HepG2 (cell line): ENCODE measurements around the gene TECPR1. TPM values are rescaled to one million over a fixed set of nuclear protein-coding genes. Genes with fewer than 3 reads are reported as not detected.

Experiments
- ATAC-seq: fragments of 200-7000 bp; cut with Tn5 transposase; 3 replicates; pipeline ENCODE4 v1.9.1; 2020; ENCODE audit warnings: mild to moderate bottlenecking, moderate library complexity
- BruUV-seq: library from RNA; stranded (reverse); fragments of 400-500 nt; replicated peaks from 2 replicates; lab custom pipeline; 2021; lab: Mats Ljungman, UMichigan
- CTCF ChIA-PET: fragments of 300-600 bp; formaldehyde crosslinking; extraction: SDS; loops from one replicate; lab custom pipeline; 2021; ENCODE audit warnings: low total read pairs, inconsistent platforms, low intra/inter-chr PET ratio; lab: Yijun Ruan, JAX
- POLR2A ChIA-PET: fragments of 350-600 bp; sonication (Branson Sonifier 250); formaldehyde crosslinking; loops from one replicate; lab custom pipeline; 2020; ENCODE audit warnings: antibody characterized with exemption, inconsistent platforms; lab: Yijun Ruan, JAX
- DNase-seq: peaks from one replicate; pipeline ENCODE4 v3.0.0-alpha.2; 2015; ENCODE audit warnings: low spot score
- FAIRE-seq: peaks from 3 replicates; lab custom pipeline; 2011; peaks lifted over from hg19 to GRCh38; lab: Jason Lieb, UNC
- H2AFZ ChIP-seq: one replicate; pipeline ENCODE4 v1.6.1; 2011; ENCODE audit warnings: low read length, inconsistent platforms
- H3K27ac ChIP-seq: fragments of 300-600 bp; 3 replicates; pipeline ENCODE4 v1.8.0; 2011; ENCODE audit warnings: mixed run types, mild to moderate bottlenecking, mixed read lengths, low read length, inconsistent platforms; ENCODE audit not compliant: insufficient read depth; ENCODE audit errors: extremely low read length
- H3K27me3 ChIP-seq, 2 experiments: fragments of 200-600 bp in 1 of 2; 2 replicates in 1 of 2; 3 replicates in 1 of 2; pipeline versions ENCODE4 v1.6.0 to v1.8.0; 2011; ENCODE audit warnings: low read length in 2 of 2, mild to moderate bottlenecking in 2 of 2, moderate library complexity in 2 of 2, inconsistent platforms in 1 of 2; ENCODE audit not compliant: insufficient read depth in 2 of 2, control insufficient read depth in 1 of 2
- H3K36me3 ChIP-seq, 2 experiments: fragments of 200-600 bp in 1 of 2; replicated peaks in 1 of 2; 2 replicates in 1 of 2; 3 replicates in 1 of 2; pipeline versions ENCODE4 v1.5.1 to v1.8.0; 2011; ENCODE audit warnings: low read length in 2 of 2, inconsistent platforms in 1 of 2; ENCODE audit not compliant: insufficient read depth in 2 of 2, control insufficient read depth in 1 of 2
- H3K4me1 ChIP-seq: 2 replicates; pipeline ENCODE4 v1.5.1; 2012; ENCODE audit warnings: low read length, inconsistent platforms; ENCODE audit not compliant: insufficient read depth
- H3K4me2 ChIP-seq: 2 replicates; pipeline ENCODE4 v1.6.0; 2011; ENCODE audit warnings: low read depth, low read length, inconsistent platforms
- H3K4me3 ChIP-seq, 3 experiments: fragments of 200-600 bp in 1 of 3; sonication (generic), shearing (Covaris generic) in 1 of 3; replicated peaks in 1 of 3; 2 replicates each; pipeline ENCODE4 v1.5.1; 2011 to 2016; ENCODE audit warnings: low read length in 3 of 3, inconsistent platforms in 2 of 3, low read depth in 2 of 3, mild to moderate bottlenecking in 2 of 3, control low read depth in 1 of 3, mixed read lengths in 1 of 3; ENCODE audit not compliant: insufficient read depth in 1 of 3
- H3K79me2 ChIP-seq: one replicate; pipeline ENCODE4 v1.6.1; 2011; ENCODE audit warnings: low read length, inconsistent platforms; ENCODE audit not compliant: insufficient read depth
- H3K9ac ChIP-seq: 2 replicates; pipeline ENCODE4 v1.6.0; 2011; ENCODE audit warnings: mild to moderate bottlenecking, low read depth, low read length, inconsistent platforms; ENCODE audit not compliant: insufficient read depth
- H3K9me3 ChIP-seq: 2 replicates; pipeline ENCODE4 v1.5.1; 2012; ENCODE audit warnings: mild to moderate bottlenecking, low read length
- H4K20me1 ChIP-seq: 2 replicates; pipeline ENCODE4 v1.6.0; 2011; ENCODE audit warnings: inconsistent platforms, mild to moderate bottlenecking, low read length, moderate library complexity; ENCODE audit not compliant: insufficient read depth
- BRCA1 ChIP-seq: sonication (generic); formaldehyde crosslinking; IDR thresholded peaks from 2 replicates; pipeline ENCODE4 v1.4.0; 2020; ENCODE audit warnings: missing genetic modification reagents
- RARA ChIP-seq: IDR thresholded peaks from 2 replicates; pipeline ENCODE4 v1.6.1; 2016; ENCODE audit warnings: missing genetic modification reagents, missing compliant biosample characterization
- ZNF564 ChIP-seq: sonication (generic); formaldehyde crosslinking; IDR thresholded peaks from 2 replicates; pipeline ENCODE4 v1.8.1; 2023; ENCODE audit warnings: mild to moderate bottlenecking, missing genetic modification reagents
- WGBS: methylation state at CpG from one replicate; pipeline ENCODE4 v1.1.6; 2017; ENCODE audit warnings: low lambda C conversion rate; 5-methylcytosine and 5-hydroxymethylcytosine counted together
- in situ Hi-C: cut with HindIII; loops from 2 replicates; pipeline ENCODE4 v1.10.0; 2017; ENCODE audit warnings: low pct_unique_long_range_greater_than_20kb; ENCODE audit not compliant: extremely low pct_ligation_motif_present
- intact Hi-C: fragments of 100-400 bp; cut with micrococcal nuclease; formaldehyde crosslinking; loops from one replicate; pipeline ENCODE4 v1.10.0; 2022; ENCODE audit not compliant: unreplicated experiment
- polyA plus RNA-seq, 8 experiments: library from polyadenylated mRNA; depleted of rRNA in 3 of 8; stranded (reverse) in 7 of 8; unstranded in 1 of 8; fragments of >200 nt; fragmentation: Illumina TruSeq in 4 of 8; extraction: Trizol in 4 of 8; gene quantifications; 2 replicates each; pipeline versions ENCODE4 v1.2.1 to v1.2.3, GENCODE V29; 2011 to 2016; ENCODE audit warnings: low read depth in 4 of 8, missing spikeins in 1 of 8, mixed read lengths in 1 of 8; ENCODE audit not compliant: insufficient read depth in 1 of 8
- total RNA-seq, 5 experiments: library from RNA; depleted of rRNA; stranded (reverse); fragments of >200 nt; fragmentation: Illumina TruSeq; extraction: Trizol; gene quantifications; 2 replicates each; pipeline ENCODE4 v1.2.3, GENCODE V29; 2016; ENCODE audit warnings: low read depth in 1 of 5
- TF ChIP-seq, protein P1 (sequence below): IDR thresholded peaks from 2 replicates; pipeline ENCODE4 v1.6.1; 2016; ENCODE audit warnings: low read depth, borderline replicate concordance
- TF ChIP-seq, protein P2 (sequence below): sonication (generic); formaldehyde crosslinking; IDR thresholded peaks from 2 replicates; pipeline ENCODE4 v1.4.0; 2020; ENCODE audit warnings: mild to moderate bottlenecking, missing genetic modification reagents

The TECPR1 gene
- total and polyA plus RNA-seq, 2 of the 13 experiments (the other 11 are each of a cell fraction or from before 2014, with no cell fraction given), result 2.3 to 6.3 TPM

DNA sequence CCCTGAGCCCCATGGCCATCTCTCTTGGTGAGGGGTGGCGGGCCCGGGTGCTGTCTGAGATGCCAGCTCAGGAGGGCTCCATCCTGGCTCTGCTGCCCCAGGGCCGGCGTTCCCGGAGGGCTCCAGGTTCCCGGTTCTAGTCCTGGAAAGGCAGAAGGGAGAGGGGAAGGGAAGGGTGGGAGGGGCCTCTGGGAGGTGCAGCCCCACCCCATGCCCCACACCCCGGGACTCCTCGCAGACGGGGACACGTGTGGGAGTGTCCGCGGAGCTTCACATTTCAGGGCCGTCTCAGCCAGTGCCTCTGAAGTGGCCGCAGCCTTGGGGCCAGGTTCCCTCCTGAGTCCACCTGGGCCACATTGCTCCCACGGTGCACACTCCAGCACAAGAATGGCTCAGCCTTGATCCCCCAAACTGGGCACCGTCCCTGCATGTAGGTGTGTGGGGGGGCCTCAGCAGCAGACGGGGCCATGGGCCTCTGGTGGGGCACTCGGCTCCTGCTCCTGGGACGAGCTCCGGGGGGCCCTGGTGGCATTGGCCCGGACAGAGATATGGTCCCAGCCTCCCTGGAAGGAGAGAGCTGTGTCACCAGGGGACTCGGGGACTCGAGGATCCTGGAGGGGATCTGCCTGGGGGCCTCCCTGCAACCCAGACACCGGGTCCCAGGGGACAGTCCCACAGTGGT is 35.0 kb downstream of the TECPR1 start:
- H3K27me3 ChIP-seq, result no peaks in the 10 kb centered on the region
- no peak for TF ChIP-seq ZNF564 (CRISPR knock-in tag)
- no peak for TF ChIP-seq RARA (CRISPR knock-in tag)
- TF ChIP-seq BRCA1 (CRISPR knock-in tag), result no peak
- TF ChIP-seq, protein P1, sequence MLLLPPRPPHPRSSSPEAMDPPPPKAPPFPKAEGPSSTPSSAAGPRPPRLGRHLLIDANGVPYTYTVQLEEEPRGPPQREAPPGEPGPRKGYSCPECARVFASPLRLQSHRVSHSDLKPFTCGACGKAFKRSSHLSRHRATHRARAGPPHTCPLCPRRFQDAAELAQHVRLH (CRISPR knock-in tag), result no peak
- TF ChIP-seq, protein P2, sequence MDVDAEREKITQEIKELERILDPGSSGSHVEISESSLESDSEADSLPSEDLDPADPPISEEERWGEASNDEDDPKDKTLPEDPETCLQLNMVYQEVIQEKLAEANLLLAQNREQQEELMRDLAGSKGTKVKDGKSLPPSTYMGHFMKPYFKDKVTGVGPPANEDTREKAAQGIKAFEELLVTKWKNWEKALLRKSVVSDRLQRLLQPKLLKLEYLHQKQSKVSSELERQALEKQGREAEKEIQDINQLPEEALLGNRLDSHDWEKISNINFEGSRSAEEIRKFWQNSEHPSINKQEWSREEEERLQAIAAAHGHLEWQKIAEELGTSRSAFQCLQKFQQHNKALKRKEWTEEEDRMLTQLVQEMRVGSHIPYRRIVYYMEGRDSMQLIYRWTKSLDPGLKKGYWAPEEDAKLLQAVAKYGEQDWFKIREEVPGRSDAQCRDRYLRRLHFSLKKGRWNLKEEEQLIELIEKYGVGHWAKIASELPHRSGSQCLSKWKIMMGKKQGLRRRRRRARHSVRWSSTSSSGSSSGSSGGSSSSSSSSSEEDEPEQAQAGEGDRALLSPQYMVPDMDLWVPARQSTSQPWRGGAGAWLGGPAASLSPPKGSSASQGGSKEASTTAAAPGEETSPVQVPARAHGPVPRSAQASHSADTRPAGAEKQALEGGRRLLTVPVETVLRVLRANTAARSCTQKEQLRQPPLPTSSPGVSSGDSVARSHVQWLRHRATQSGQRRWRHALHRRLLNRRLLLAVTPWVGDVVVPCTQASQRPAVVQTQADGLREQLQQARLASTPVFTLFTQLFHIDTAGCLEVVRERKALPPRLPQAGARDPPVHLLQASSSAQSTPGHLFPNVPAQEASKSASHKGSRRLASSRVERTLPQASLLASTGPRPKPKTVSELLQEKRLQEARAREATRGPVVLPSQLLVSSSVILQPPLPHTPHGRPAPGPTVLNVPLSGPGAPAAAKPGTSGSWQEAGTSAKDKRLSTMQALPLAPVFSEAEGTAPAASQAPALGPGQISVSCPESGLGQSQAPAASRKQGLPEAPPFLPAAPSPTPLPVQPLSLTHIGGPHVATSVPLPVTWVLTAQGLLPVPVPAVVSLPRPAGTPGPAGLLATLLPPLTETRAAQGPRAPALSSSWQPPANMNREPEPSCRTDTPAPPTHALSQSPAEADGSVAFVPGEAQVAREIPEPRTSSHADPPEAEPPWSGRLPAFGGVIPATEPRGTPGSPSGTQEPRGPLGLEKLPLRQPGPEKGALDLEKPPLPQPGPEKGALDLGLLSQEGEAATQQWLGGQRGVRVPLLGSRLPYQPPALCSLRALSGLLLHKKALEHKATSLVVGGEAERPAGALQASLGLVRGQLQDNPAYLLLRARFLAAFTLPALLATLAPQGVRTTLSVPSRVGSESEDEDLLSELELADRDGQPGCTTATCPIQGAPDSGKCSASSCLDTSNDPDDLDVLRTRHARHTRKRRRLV, result no peak
- H3K9ac ChIP-seq, result no peak overlapping the region
- no peaks in the 10 kb centered on the region for H3K79me2 ChIP-seq
- H3K4me2 ChIP-seq, result no peak overlapping the region
- no peak for ATAC-seq
- no peaks in the 10 kb centered on the region for H4K20me1 ChIP-seq
- intact Hi-C loops, result no loop called here
- in situ Hi-C loops, result no loop called here
- H3K27ac ChIP-seq, result no peak overlapping the region
- BruUV-seq, result no TSS peak
- 89% methylated on average over 11 of the region's 24 CpGs for WGBS
- no peak overlapping the region for H2AFZ ChIP-seq
- no peak for DNase-seq
- no peak for FAIRE-seq
- no peaks in the 10 kb centered on the region for H3K9me3 ChIP-seq
- POLR2A ChIA-PET, result no interaction called here
- peaks cover 30% of the 10 kb centered on the region for H3K4me1 ChIP-seq
- no peaks in the 10 kb centered on the region; a peak in 1 of 5 replicates for H3K36me3 ChIP-seq
- CTCF ChIA-PET, result no interaction called here
- H3K4me3 ChIP-seq, result no peak overlapping the region
